Mucosa of stomach (tissue), 1 donor: ENCODE data around the gene AOC3.
A peak's percentile ranks its signal among the peaks of the same experiment; 100 is the strongest.

ENCODE experiments used
- H3K27me3 ChIP-seq: one replicate; pipeline ENCODE4 v1.7.0; 2013; ENCODE audit warnings: mild to moderate bottlenecking, low read length; ENCODE audit not compliant: control insufficient read depth, insufficient read depth
- H3K36me3 ChIP-seq: one replicate; pipeline ENCODE4 v1.7.0; 2013; ENCODE audit warnings: low read length; ENCODE audit not compliant: control insufficient read depth, insufficient read depth
- H3K4me1 ChIP-seq: one replicate; pipeline ENCODE4 v1.7.0; 2013; ENCODE audit warnings: mild to moderate bottlenecking, low read length; ENCODE audit not compliant: control insufficient read depth, insufficient read depth
- H3K4me3 ChIP-seq: one replicate; pipeline ENCODE4 v1.7.0; 2013; ENCODE audit warnings: low read length
- H3K9ac ChIP-seq: one replicate; pipeline ENCODE4 v1.7.0; 2013; ENCODE audit warnings: mild to moderate bottlenecking, low read length, moderate library complexity
- H3K9me3 ChIP-seq: one replicate; pipeline ENCODE4 v1.7.0; 2013; ENCODE audit warnings: mild to moderate bottlenecking, low read length, moderate library complexity; ENCODE audit not compliant: control insufficient read depth
- donor health status: Pancreatic carcinoma.

The AOC3 gene

GRCh38 chr17:42850954-42851353, at the start of gene AOC3:
TSS of gene AOC3 (plus strand) at chr17:42851199. CDS start at chr17:42851344, 145 bp downstream.
- H3K36me3 ChIP-seq: no peaks in the 10 kb centered on the region
- H3K9me3 ChIP-seq: no peaks in the 10 kb centered on the region
- H3K4me3 ChIP-seq: no peak within 1 kb of the TSS
- peaks cover 10% of the 10 kb centered on the region for H3K27me3 ChIP-seq
- H3K9ac ChIP-seq: peak within 1 kb of the TSS; percentile 55
- peaks cover 14% of the 10 kb centered on the region for H3K4me1 ChIP-seq

- no peak overlapping the region for H3K9ac ChIP-seq
- no peaks in the 10 kb centered on the region for H3K27me3 ChIP-seq
- no peak overlapping the region for H3K4me3 ChIP-seq
- no peaks in the 10 kb centered on the region for H3K36me3 ChIP-seq
- no peaks in the 10 kb centered on the region for H3K9me3 ChIP-seq
- peaks cover 35% of the 10 kb centered on the region for H3K4me1 ChIP-seq
Observed at GRCh38 chr17:42803074-42803883, 47.7 kb upstream of the AOC3 start.

- no peak overlapping the region for H3K4me3 ChIP-seq
- H3K27me3 ChIP-seq: no peaks in the 10 kb centered on the region
- no peaks in the 10 kb centered on the region for H3K36me3 ChIP-seq
- H3K9ac ChIP-seq: no peak overlapping the region
- H3K4me1 ChIP-seq: peaks cover 29% of the 10 kb centered on the region
- H3K9me3 ChIP-seq: no peaks in the 10 kb centered on the region
Observed at GRCh38 chr17:42804918-42805367, 46.1 kb upstream of the AOC3 start.

GRCh38 chr17:42806249-42806648, 44.8 kb upstream of the AOC3 start:
- no peaks in the 10 kb centered on the region for H3K27me3 ChIP-seq
- no peak overlapping the region for H3K9ac ChIP-seq
- no peak overlapping the region for H3K4me3 ChIP-seq
- no peaks in the 10 kb centered on the region for H3K9me3 ChIP-seq
- peaks cover 29% of the 10 kb centered on the region for H3K4me1 ChIP-seq
- H3K36me3 ChIP-seq: no peaks in the 10 kb centered on the region

- no peak overlapping the region for H3K4me3 ChIP-seq
- peaks cover 16% of the 10 kb centered on the region for H3K4me1 ChIP-seq
- H3K9me3 ChIP-seq: no peaks in the 10 kb centered on the region
- H3K27me3 ChIP-seq: no peaks in the 10 kb centered on the region
- H3K36me3 ChIP-seq: no peaks in the 10 kb centered on the region
- H3K9ac ChIP-seq: no peak overlapping the region
Observed at GRCh38 chr17:42809250-42809649, 41.7 kb upstream of the AOC3 start.

GRCh38 chr17:42814633-42815399, 36.2 kb upstream of the AOC3 start:
- Histone ChIP-seq H3K4me3 (no peak overlapping the region), H3K4me1 (no peaks in the 10 kb centered on the region), H3K36me3 (peaks cover 14% of the 10 kb centered on the region), H3K9me3 (no peaks in the 10 kb centered on the region), H3K27me3 (no peaks in the 10 kb centered on the region), H3K9ac (no peak overlapping the region)

- H3K27me3 ChIP-seq: no peaks in the 10 kb centered on the region
- peaks cover 19% of the 10 kb centered on the region for H3K36me3 ChIP-seq
- H3K4me1 ChIP-seq: peaks cover 3% of the 10 kb centered on the region
- H3K9ac ChIP-seq: no peak overlapping the region
- H3K4me3 ChIP-seq: no peak overlapping the region
- H3K9me3 ChIP-seq: no peaks in the 10 kb centered on the region
Observed at GRCh38 chr17:42817866-42818265, 33.1 kb upstream of the AOC3 start.

- no peak overlapping the region for H3K9ac ChIP-seq
- H3K27me3 ChIP-seq: no peaks in the 10 kb centered on the region
- H3K4me3 ChIP-seq: no peak overlapping the region
- peaks cover 19% of the 10 kb centered on the region for H3K36me3 ChIP-seq
- peaks cover 8% of the 10 kb centered on the region for H3K4me1 ChIP-seq
- H3K9me3 ChIP-seq: no peaks in the 10 kb centered on the region
Observed at GRCh38 chr17:42818379-42818778, 32.6 kb upstream of the AOC3 start.

- Histone ChIP-seq H3K27me3 (no peaks in the 10 kb centered on the region), H3K4me1 (peaks cover 10% of the 10 kb centered on the region), H3K9ac (no peak overlapping the region), H3K4me3 (no peak overlapping the region), H3K36me3 (peaks cover 19% of the 10 kb centered on the region), H3K9me3 (no peaks in the 10 kb centered on the region)
Observed at GRCh38 chr17:42819939-42820535, 31.0 kb upstream of the AOC3 start.

GRCh38 chr17:42821176-42821575, 29.8 kb upstream of the AOC3 start:
- Histone ChIP-seq H3K4me3 (no peak overlapping the region), H3K4me1 (peaks cover 10% of the 10 kb centered on the region), H3K9me3 (no peaks in the 10 kb centered on the region), H3K9ac (no peak overlapping the region), H3K27me3 (no peaks in the 10 kb centered on the region), H3K36me3 (peaks cover 15% of the 10 kb centered on the region)

GRCh38 chr17:42827472-42827871, 23.5 kb upstream of the AOC3 start:
- Histone ChIP-seq H3K36me3 (no peaks in the 10 kb centered on the region), H3K27me3 (no peaks in the 10 kb centered on the region), H3K9me3 (no peaks in the 10 kb centered on the region), H3K4me1 (peaks cover 10% of the 10 kb centered on the region), H3K9ac (no peak overlapping the region), H3K4me3 (no peak overlapping the region)

GRCh38 chr17:42830971-42831370, 20.0 kb upstream of the AOC3 start:
- no peaks in the 10 kb centered on the region for H3K9me3 ChIP-seq
- H3K4me1 ChIP-seq: peaks cover 10% of the 10 kb centered on the region
- H3K9ac ChIP-seq: no peak overlapping the region
- no peaks in the 10 kb centered on the region for H3K27me3 ChIP-seq
- no peak overlapping the region for H3K4me3 ChIP-seq
- no peaks in the 10 kb centered on the region for H3K36me3 ChIP-seq
